ENCODE results near the gene TMEM50A.
"Not testable (repeated sequence)": the region's sequence is repeated elsewhere in the genome, so short reads cannot be mapped to it uniquely, and the experiment has no call there.

The TMEM50A gene

GRCh38 chr1:25389721-25390120 is 51.6 kb downstream of the TMEM50A start:
- DNase-seq = not testable (repeated sequence)

- DNase-seq = no peak
Observed at GRCh38 chr1:25392841-25393240, 54.7 kb downstream of the TMEM50A start.

GRCh38 chr1:25397549-25397948 is 59.4 kb downstream of the TMEM50A start:
- DNase-seq = not testable (repeated sequence)

GRCh38 chr1:25398079-25398478 is 59.9 kb downstream of the TMEM50A start:
- DNase-seq = not testable (repeated sequence)

GRCh38 chr1:25402947-25403803 is 65.0 kb downstream of the TMEM50A start:
- DNase-seq = not testable (repeated sequence)

- not testable (repeated sequence) for DNase-seq
Observed at GRCh38 chr1:25405731-25406305, 67.7 kb downstream of the TMEM50A start.

GRCh38 chr1:25409641-25410427 is 71.7 kb downstream of the TMEM50A start:
- DNase-seq = not testable (repeated sequence)
